HTR-8/SVneo (cell line): Measurements from ENCODE around the gene FAM184B.

Experiments used
- DNase-seq: peaks from one replicate; pipeline ENCODE4 v3.0.0; 2011; ENCODE audit warnings: low spot score, mixed read lengths; ENCODE audit not compliant: insufficient read length
- FAIRE-seq: peaks from 2 replicates; lab custom pipeline; 2011; peaks lifted over from hg19 to GRCh38; lab: Jason Lieb, UNC

The FAM184B gene

GRCh38 chr4:17781300-17782287 lies at the start of gene FAM184B:
Gene FAM184B (minus strand): TSS chr4:17781621. CDS start chr4:17781299, 322 bp downstream.
- no peak for FAIRE-seq
- no peak for DNase-seq

DNA sequence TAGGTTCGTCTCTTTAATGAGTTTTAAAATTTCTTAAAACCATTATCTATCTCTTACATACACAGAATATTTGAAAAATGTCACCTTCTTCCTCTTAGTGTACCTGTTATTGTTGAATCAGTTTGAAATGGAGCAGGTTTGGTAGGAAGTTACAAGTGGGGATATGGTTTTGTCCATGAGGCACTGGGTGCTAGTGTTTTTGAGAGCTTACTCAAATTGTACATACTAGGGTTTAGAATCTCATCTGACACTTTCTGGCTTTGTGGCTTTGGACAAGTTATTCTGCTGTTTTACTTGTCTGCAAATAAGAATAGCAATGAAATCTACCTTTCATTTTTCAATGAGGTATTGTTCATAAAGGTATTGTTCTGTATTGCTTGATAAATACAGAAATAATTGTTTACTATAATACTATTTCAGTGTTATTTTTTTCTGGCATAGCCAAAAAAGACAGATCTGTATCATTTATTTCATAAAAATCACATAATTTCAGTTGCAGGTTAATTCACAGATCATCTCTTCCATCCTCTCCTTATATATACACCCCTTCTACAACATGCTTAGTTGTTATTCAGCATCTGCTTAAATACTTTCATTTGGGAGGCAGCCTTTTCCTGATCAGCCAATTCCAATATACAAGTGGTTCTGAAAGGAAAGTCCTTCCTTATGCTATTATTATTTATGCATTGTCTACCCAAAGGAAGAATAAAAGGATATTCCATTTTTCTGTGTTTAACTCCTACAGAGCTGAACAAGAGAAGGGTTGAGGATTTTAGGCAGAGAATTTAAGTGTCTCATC lies 42.6 kb upstream of the FAM184B start:
- FAIRE-seq (no peak), DNase-seq (no peak)

- no peak for FAIRE-seq
- DNase-seq = peak; percentile 17
These were observed 35.6 kb upstream of the FAM184B start for GRCh38 chr4:17817027-17817426.

DNA sequence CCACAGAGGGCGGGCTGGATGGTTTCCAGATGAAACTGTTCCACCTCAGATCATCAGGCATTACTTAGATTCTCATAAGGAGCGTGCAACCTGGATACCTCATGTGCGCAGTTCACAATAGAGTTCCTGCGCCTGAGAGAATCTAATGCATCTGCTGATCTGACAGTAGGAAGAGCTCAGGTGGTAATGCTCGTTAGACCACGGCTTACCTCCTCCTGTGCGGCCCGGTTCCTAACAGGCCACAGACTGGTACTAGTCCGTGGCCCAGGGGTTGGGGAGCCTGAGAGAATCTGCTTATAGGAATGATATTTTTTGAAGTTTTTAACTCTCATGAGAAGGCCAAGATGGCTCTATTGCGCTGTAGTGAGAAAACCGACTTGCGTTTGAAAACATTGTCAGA lies 34.7 kb upstream of the FAM184B start:
- no peak for DNase-seq
- no peak for FAIRE-seq

GRCh38 chr4:17814140-17814539 lies 32.7 kb upstream of the FAM184B start:
- no peak for DNase-seq
- FAIRE-seq = no peak

GRCh38 chr4:17812801-17813200 lies 31.4 kb upstream of the FAM184B start:
- DNase-seq (no peak), FAIRE-seq (no peak)

DNA sequence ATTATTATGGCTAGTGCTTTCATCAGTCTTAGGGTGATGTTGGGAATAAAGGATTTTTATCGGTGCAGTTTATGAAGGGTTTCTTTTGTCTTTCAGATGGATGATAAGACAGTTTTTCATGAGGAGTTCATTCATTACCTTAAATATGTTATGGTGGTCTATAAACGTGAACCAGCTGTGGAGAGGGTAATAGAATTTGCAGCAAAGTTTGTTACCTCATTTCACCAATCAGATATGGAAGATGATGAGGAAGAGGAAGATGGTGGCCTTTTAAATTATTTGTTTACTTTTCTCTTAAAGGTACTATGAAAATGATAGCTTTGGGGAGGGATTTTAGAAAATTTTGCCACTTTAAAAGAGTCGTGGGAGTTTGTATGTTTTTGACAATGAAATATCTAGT lies 30.7 kb upstream of the FAM184B start:
- FAIRE-seq (no peak), DNase-seq (no peak)

DNA sequence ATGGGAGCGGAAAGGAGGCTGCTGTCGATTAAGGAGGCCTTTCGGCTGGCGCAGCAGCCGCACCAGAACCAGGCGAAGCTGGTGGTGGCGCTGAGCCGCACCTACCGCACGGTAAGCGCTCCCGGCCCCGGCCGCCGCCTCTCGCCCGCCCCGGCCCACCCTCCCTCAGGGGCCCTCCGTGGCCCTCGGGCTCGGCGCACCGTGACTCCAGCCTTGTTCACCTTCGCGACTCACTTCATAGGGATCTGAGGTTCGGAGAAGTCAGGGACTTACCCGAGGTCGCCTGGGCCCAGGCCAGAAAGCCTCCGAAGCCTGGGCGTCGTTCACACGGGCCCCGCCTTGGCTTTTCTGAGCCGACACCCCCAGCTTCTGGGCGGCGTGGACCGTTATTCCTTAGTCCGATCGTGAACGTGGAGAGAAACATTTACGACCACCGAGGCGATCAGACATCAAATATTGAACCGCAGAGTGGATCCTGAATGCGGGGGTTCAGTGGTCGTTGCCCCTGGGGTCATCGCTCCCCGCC lies 29.7 kb upstream of the FAM184B start:
- DNase-seq (no peak), FAIRE-seq (no peak)

DNA sequence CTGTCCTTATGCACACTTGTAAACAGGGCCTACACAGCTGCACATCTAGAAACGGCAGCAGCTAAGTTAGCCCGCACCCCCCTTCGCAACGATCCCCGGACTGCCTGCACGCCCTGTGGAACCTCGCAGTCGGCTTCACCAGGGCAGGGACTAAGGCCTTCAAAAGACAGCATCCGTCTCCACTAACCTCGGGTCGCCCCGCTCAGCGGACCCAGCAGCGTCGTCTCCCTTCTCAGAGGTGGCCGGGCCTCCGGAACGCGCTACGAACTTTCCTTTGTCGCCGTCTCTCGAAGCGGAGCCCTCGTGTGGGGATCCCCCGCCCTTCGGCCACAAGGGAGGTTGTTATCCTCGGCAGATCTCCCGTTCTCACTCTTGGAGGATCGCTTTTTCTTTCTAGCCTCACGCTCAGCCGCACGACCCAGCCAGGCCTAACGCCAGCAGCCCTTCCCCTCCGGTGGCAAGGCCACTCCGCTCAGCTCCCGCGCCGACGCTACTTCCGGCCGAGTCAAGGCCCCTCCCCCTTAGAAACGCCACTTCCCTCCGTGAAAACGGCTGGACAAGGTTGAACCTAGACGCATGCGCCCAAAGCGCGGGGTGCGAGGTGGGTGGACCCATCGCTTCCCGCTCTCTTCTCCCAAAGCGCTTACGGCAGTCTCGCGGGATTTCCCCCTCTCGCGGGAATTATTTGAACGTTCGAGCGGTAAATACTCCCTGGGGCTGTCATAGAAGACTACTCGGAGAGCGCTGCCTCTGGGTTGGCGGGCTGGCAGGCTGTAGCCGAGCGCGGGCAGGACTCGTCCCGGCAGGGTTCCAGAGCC lies 29.0 kb upstream of the FAM184B start, which contains the start of the genes DCAF16 and NCAPG:
Gene DCAF16 (minus strand): TSS at position 498 of the 818 bp plus-strand sequence. CDS start 6,616 bp downstream, outside the sequence.
Gene NCAPG (plus strand): TSS at position 720 of the 818 bp plus-strand sequence. CDS start 99 bp downstream, outside the sequence.
- DNase-seq (peak; percentile 96), FAIRE-seq (peak; percentile 90)

DNA sequence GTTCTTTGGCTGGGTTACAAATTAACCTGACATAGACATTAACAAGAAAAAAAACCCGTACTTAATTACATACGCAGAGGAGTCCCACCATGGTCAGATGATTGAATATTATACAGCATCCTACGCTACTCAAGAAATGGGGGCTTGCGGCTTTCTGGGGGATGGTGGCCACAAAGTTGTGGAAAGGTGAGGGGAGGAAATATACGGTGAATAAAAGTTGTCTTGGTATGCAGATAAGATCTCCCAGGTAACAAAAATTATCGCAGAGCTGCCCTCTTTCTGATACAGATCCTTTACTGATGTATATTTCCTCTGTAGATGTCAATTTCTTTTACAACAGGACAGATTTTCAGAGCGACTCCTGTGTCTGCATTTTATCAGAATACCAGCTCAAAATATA lies 28.2 kb upstream of the FAM184B start:
- no peak for FAIRE-seq

DNA sequence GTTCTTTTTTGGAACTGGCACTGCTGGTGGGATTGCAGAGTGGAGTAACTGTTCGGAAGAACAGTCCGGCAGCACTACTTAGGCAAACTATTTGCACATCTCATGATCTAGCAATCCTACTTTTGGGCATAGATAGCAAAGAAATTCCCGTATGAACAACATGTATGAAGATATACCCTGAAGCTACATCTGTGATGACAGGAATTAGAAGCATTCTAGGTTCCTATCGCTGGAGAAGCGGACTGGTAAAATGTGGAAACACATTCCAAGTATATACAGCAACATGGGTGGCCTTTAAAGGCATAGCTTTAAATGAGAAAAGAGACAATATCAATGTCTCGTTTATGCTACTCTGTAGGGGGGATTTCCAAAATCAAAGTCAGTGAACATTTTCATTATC lies 26.0 kb upstream of the FAM184B start:
- DNase-seq (no peak), FAIRE-seq (no peak)

More for the DNA sequence above, 28.2 kb upstream of the FAM184B start:
- no peak for DNase-seq

DNA sequence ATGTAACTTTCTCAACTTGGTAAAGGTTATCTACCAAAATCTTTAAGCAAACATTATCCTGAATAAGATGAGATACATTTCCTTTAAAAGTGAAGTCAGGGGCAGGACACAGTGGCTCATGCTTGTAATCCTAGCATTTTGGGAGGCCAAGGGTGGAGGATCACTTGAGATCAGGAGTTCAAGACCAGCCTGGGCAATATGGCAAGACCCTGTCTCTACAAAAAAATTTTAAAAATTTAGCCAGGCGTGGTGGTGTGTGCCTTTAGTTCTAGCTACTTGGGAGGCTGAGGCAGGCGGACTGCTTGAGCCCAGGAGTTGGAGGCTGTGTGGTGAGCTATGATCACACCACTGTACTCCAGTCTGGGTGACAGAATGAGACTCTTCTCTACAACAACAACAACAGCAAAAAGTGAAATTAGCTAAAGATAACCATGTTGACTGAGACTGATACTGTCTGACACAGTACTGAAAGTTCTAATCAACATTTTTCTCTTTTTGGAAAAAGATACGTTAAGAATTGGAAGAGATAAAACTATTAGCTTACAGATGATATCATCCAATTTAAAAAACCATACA lies 24.2 kb upstream of the FAM184B start:
- FAIRE-seq = no peak

GRCh38 chr4:17797808-17798207 lies 16.4 kb upstream of the FAM184B start:
- DNase-seq (no peak), FAIRE-seq (no peak)

More for the DNA sequence above, 24.2 kb upstream of the FAM184B start:
- no peak for DNase-seq

DNA sequence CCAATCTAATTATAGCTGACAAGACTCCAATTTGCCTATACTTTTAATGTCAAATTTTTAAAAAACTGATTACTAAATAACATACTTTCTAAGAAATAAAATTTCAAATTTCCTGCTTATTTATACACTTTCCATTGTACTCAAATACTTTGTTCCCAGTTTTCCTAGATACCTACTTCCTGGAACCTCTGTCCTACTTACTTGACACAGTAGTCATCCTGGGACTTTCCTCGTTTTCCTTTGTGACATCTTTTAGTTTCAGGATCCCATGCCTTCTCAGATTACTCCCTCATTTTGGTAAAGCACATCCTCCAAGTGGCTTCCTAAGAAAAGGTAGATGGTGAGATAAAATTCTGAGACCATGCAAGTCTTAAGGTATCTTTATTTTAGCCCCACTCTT lies 13.3 kb upstream of the FAM184B start:
- FAIRE-seq = no peak

GRCh38 chr4:17788956-17789355 lies 7.5 kb upstream of the FAM184B start:
- no peak for FAIRE-seq

More for the DNA sequence above, 13.3 kb upstream of the FAM184B start:
- DNase-seq = no peak

GRCh38 chr4:17787315-17787714 lies 5.9 kb upstream of the FAM184B start:
- no peak for FAIRE-seq
- no peak for DNase-seq

More at GRCh38 chr4:17788956-17789355, 7.5 kb upstream of the FAM184B start:
- DNase-seq = no peak

- no peak for FAIRE-seq
These were observed 5.1 kb upstream of the FAM184B start for GRCh38 chr4:17786567-17786966.

GRCh38 chr4:17785858-17786257 lies 4.4 kb upstream of the FAM184B start:
- FAIRE-seq (no peak), DNase-seq (no peak)

More at GRCh38 chr4:17786567-17786966, 5.1 kb upstream of the FAM184B start:
- no peak for DNase-seq
